HT-29 (cell line): ENCODE data around the gene YARS1. TPM values are rescaled to one million over a fixed set of nuclear protein-coding genes. Genes with fewer than 3 reads are reported as not detected.
A peak's percentile ranks its signal among the peaks of the same experiment; 100 is the strongest.
"Not testable (repeated sequence)": the region's sequence is repeated elsewhere in the genome, so short reads cannot be mapped to it uniquely, and the experiment has no call there.

Experiments
- DNase-seq: peaks from one replicate; pipeline ENCODE4 v3.0.0-alpha.2; 2015; ENCODE audit warnings: low spot score
- total RNA-seq: library from RNA; depleted of rRNA; stranded (reverse); fragments of >200 nt; shearing (Covaris generic); gene quantifications from 2 replicates; pipeline ENCODE4 v1.2.3, GENCODE V29; 2014

Gene YARS1
- total RNA-seq, 1 experiment from 2014 or later, result 154 TPM

DNA sequence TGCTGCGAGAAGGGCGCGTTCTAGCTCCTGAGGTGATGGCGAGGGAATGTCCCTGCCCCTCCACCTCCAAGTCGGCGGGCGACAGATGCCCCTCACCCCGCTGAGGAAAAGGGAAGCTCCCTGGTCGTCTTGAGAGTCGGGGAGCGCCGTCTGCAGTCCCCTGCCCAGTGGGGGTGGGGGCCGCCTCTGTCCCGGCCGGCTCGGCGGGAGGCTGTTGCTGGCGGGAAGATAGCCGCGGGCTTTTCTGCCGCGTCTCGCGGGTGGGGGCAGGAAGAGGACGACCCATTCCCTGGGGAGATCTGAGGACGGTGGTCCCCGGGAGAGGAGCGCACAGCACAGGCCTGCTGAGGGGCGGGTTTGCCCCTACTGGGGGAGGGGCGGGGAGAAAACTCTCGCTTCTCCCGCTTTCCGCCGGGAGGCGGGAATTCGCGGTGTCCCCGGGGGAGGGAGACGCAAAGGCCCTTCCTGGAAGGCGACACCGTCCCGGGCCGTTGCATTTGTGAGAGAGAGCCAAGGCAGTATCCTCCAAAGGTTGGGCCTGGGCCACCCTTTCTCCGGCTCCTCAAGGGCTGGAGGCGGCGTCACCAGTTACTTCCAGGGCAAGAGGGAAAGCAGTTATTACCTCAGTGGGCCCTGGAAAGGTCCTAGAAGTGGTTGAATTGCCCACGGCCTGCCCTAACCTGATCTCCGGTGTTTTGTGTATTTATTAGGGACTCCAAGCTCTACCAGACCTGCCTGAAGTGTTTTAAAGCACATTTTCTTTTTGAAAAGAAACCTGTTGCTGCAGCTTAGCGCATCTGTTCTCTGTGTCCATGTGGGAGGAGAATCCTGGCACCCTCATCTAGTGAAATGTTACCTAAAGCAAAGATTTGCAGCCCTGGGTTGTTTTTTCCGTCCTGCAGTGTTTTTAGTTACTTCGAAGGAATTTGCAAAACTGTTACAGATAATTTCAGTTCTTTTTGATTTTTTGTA lies 943 bp upstream of the YARS1 start:
- DNase-seq, result peak; percentile 58

DNA sequence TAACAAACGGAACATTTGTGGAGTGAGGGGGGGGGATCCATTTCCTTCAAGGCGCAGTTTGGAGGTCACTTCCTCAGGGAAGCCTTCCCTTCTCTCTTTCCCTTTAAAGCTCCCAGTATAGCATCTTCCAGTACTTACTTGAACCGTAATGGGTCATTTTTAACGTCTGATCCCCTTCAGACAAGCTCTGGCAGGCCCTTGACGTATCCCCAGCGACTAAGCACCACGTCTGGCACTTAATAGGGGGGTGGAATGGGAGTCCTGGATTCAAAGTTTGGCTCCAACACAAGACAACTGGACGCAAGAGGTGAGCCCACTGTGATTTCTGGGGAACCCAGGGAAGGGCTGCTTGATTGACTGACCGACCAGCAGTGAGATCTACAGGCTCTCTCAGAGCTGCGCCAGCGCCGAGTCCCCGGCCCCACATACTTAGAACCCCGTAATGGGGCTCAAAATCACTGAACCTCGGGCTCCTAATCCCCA lies 441 bp downstream of the YARS1 start:
- DNase-seq, result peak; percentile 65

DNA sequence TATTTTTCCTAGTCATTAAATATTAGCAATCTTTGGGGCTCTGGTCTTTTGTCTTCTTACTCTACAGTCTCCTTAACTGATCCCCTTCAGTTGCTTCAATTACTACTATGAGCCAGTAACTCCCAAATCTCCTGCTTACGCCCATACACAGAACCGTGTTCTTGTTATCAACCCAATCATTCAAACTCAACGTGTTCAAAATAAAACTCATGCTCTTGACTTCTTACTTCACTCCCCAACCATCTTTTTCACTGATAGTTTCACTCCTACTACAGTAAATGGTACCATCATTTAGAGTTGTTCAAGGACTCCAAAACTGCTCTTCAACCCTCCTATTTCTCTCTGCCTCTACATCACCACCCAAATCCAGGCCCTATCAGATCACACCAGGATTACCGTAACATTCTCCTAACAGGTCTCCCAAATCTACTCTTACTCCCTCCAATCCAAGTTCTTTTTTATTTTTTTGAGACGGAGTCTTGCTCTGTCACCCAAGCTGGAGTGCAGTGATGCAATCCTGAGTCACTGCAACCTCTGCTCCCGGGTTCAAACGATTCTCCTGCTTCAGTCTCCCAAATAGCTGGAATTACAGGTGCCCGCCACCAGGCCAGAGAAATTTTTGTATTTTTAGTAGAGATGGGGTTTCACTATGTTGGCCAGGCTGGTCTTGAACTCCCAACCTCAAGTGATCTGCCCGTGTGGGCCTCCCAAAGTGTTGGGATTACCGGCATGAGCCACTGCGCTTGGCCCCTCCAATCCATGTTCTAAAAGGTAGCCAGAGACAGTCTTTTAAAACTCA lies 3.0 kb downstream of the YARS1 start:
- no peak for DNase-seq

DNA sequence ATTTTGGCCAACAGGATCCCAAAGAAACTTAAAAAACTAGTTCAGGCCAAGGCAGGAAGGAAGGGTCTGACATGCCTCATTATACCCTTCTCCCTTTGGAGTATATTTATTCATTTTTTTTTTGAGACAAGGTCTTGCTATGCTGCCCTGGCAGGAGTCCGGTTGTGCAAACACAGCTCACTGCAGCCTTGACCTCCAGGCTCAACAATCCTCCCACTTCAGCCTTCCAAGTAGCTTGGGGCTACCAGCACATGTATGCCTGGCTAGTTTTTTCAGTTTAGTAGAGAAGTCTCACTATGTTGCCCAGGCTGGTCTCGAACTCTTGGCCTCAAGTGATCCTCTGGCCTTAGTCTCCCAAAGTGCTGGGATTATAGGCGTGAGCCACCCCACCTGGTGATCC lies 5.2 kb downstream of the YARS1 start:
- DNase-seq, result no peak

DNA sequence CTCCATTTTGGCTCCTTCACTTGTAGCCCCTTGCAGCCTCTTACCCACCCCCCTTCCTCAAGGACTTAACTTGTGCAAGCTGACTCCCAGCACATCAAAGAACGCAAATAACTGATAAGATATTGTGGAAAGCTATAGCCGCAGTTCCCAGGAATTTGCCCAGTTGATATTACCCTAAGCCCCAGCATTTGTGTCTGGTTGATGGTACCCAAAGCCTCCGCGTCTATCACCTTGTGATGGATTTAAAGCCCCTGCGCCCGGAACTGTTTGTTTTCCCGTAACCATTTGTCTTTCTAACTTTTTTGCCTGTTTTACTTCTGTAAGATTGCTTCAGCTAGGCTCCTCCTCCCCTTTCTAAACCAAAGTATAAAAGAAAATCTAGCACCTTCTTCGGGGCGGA lies 5.9 kb downstream of the YARS1 start:
- no peak for DNase-seq

DNA sequence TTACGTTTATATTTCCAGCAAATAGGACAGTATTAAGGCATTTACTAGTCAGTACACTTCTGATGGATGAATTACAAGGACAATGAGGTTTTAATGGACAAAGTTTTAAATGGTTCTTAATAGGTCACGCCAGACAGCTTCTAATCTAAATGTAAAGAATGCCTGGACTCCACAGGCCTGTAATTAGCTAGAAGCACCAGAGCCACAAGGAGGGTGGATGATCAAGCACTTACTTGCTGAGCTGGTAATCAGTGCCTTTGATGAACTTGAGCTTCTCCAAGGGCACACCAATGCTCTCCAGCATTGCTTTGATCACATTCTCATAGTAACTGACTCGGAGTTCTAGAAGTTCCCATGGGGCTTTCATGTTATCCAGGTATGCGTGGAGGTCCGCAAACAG lies 6.8 kb downstream of the YARS1 start:
- DNase-seq, result no peak

DNA sequence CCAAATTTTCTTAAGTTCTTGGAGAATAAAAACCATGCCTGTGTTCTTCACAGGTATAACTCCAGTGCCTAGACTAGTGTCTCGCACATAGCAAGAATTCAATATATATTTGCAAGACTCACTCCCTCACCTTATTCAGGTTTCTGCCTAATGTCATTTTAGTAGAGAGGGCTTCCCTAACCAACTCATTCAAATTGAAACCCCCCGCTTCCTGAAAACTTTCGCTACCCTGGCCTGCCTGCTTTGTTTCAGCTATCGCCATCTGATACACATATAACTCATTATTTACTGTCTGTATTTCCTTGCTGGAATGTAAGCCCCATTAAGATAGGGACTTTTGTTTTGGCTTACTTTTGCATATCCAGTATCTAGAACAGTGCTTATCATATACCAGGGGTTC lies 8.6 kb downstream of the YARS1 start:
- no peak for DNase-seq

DNA sequence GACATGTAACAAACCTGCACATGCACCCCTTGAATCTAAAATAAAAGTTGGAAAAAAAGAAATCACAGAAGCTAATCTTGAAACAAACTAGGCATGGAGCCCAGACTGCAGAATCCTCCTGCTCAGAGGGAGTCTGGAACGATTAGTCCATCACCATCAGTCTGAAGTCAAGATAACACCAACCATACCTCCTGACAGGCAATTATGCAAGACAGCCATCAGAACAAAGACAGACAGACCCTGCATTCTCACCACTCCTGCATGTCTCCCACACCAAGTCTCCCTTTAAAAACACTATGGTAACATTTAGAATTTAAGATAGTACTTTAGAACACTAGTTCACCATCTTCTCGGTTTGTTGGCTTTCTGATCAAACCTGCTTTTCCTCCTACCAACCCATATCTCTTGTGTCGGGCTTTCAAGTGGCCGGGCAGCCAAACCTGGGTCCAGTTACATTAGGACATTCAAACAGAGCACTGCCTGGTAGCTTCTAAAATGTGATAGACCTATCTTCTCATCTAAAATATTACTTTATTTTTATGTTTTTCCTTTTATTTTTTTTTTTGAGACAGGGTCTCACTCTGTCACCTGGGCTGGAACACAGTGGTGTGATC lies 10.1 kb downstream of the YARS1 start:
- no peak for DNase-seq

DNA sequence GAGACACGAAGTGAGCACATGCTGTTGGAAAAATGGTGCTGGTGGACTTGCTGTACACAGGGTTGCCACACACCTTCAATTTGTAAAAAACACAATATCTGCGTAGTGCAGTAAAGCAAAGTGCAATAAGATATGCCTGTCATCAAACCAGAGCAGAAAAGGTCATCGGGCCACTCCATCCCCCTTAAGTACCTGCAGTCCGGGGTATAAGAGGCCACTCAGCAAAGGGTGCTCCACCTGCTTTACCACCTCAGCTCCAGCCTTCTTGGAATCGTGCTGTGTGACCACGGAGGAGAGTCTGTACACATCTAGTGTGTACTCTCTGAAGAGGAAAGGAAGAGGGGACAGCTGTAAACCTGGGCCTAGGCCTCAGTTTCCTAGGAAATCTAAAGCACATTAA lies 10.9 kb downstream of the YARS1 start:
- no peak for DNase-seq

DNA sequence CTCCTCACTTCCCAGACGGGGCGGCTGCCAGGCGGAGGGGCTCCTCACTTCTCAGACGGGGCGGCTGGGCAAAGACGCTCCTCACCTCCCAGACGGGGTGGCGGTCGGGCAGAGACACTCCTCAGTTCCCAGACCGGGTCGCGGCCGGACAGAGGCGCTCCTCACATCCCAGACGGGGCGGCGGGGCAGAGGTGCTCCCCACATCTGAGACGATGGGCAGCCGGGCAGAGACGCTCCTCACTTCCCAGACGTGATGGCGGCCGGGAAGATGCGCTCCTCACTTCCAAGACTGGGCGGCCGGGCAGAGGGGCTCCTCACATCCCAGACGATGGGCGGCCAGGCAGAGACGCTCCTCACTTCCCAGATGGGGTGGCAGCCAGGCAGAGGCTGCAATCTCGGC lies 12.7 kb downstream of the YARS1 start:
- not testable (repeated sequence) for DNase-seq

DNA sequence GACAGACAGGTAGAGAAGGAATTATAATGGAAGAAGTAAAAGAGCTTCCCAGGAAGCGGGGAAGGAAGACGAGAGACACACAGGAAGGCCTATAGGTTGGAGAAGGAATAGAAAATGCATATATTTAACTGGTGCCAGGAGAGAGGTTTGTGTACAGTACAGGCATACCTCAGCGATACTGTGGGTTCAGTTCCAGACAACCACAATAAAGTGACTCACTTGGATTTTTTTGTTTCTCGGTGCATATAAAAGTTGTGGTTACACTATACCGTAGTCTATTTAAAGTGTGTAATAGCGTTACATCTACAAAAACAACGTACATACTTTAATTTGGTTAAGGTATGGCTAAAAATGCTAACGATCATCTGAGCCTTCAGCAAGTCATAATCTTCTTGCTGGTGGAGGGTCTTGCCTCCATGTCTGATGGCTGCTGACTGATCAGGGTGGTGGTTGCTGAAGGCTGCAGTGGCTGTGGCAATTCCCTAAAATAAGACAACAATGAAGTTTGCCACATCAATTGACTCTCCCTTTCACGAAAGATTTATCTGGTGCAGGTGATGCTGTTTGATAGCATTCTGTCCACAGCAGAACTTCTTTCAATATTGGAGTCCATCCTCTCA lies 16.0 kb downstream of the YARS1 start:
- no peak for DNase-seq

DNA sequence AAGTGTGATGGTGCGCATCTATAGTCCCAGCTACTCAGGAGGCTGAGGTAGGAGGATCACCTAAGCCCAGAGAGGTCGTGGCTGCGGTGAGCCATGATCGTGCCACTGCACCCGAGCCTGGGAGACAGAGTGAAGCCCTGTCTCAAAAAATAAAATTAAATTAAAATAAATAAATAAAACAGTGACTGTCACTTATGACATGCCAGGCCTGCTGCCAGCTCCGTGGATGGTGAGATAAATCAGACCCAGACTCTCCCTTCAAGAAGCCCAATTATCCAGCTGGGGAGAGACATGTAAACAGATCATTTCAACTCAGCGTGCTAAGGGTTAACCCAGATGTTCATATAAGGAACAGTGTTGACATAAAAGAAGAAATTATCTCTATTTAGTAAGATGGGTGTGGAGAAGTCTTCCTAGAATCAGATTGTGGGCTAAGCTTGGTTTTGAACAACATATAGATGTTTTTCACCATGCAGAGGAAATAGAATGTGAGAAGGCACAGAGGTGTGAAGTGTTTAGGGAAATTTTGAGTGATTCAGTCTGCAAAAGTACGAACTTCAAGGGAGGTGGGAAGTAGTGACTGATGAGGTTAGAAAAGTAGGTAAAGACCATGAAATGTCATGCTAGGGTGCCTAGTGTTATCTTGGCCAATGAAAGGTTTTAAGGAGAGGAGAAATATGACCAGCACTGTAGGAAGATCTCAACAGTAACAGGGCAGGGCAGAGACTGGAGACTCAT lies 18.3 kb downstream of the YARS1 start:
- DNase-seq, result no peak

DNA sequence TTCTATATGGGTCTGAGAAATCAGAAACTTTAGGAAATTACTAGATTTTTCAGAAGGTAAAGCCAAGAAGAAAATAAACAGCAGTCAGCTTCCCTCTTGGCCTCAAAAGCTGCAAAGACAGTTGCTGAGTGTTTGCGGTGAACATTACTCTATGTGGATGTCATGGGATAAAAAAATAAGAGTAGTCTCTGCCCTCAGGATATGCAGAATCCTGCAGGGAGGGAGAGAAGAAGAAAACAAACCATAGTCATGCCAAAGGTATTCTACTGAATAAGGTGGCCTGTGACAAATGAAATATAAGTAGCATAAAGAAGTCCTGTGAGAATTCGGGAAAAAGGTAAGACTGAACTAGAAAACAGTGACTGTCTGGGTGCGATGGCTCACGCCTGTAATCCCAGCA lies 19.0 kb downstream of the YARS1 start:
- no peak for DNase-seq

DNA sequence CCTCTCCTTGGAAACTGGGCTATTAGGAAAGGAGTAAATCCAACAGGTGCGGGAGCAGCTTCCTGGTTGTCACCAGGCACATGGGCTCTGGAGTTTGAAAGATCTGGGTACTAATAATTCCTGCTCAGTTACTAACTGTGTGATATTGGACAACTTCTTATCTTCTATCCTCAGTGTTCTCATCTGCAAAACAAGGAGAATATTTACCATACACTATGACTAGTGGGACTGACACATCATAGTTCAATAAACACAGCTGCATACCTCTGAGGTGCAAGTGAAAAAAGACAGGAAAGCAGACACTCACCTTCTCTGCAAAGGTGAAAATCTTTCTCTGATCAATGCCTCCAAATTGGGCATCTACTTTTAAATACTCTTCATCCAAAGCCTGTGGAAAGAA lies 19.7 kb downstream of the YARS1 start:
- no peak for DNase-seq

DNA sequence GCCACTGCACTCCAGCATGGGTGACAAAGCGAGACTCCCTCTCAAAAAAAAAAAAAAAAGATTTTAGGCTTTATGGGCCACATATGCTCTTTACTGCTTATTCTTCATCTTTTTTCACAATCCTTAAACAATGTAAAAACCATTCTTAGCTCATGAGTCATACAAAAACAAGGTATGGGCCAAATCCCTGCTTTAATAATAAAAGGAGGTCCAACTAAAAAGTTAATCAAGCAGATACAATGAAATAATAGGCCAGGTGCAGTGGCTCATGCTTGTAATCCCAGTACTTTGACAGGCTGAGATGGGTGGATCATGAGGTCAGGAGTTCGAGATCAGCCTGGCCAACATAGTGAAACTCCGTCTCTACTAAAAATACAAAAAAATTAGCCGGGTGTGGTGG lies 21.4 kb downstream of the YARS1 start:
- not testable (repeated sequence) for DNase-seq

DNA sequence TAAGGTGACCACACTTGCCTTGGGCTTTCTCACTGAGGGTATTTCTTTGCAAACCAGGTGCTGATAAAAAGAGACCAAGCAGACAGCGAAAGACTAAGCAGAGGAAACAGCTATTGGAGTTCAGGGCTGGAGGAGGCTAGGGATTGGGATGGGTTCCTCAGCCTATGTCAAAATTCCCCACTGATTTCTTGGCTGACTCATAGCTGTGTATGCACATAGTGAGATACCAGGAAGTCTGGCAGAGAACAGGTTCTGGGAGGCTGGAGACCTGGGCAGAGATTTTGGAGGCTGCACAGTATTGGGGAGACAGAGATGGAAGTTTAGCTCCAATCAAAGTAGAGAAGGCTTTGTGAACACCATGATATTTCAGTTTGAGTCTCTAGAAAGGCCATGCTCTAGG lies 25.3 kb downstream of the YARS1 start:
- no peak for DNase-seq

DNA sequence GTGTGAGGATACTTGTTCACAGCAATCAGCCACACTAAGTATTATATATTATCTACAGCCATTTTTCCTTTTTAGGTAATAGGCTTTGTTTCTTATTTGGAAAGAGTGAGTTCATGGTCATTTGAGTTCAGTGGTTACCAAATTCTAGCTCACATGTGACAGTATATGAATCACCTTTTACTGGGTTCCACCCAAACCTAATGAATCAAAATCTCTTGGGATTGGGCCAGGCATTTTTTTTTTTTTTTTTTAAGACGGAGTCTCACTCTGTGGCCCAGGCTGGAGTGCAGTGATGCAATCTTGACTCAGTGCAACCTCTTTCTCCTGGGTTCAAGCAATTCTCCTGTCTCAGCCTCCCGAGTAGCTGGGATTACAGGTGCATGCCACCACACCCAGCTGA lies 27.8 kb downstream of the YARS1 start:
- not testable (repeated sequence) for DNase-seq

DNA sequence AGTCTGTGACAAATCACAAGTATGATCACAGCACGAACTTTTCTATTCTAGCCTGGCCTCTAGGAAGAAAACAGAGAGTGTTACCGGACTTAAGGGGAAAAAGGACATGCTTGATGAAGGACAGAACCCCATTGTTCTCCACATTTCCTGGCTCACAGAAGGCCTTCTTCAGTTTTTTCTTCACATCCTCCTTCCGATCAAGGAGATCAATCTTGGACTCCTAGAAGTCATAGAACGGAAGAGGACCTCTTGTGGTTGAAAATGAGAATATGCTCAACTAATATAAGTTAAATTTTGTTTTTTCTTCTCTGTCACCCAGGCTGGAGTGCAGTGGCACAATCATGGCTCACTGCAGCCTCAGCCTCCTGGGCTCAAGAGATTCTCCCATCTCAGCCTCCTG lies 30.3 kb downstream of the YARS1 start:
- DNase-seq, result peak; percentile 50

DNA sequence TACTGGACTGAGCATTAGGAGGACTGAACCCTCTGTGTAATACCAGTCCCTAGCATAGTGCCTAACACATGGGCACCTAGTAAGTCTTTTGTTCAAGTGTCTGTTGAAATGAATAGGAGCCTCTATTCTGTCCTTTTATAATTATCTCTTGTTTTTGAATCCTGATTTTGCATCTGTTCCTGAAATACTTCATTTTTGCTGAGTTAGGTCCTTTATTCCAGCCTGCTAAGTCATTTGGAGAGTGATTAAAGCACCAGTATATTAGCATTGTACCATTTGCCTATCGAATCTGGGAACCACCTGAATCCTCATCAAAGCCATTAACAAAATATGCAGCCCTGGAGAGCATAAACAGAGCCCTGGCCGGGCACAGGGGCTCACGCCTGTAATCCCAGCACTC lies 32.3 kb downstream of the YARS1 start:
- DNase-seq, result no peak

DNA sequence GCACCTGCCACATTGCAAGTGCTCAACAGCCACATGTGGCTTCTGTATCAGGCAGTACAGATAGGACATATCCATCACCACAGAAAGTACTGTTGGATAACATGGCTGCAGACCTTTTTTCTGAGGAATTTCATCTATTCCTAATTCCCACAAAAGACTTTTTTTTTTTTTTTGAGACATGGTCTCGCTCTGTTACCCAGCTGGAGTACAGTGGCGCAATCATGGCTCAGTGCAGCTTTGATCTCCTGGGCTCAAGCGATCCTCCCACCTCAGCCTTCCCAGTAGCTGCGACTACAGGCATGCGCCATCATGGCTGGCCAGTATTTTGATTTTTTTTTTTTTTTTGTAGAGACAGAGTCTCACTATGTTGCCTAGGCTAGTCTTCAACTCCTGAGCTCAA lies 33.3 kb downstream of the YARS1 start:
- no peak for DNase-seq

DNA sequence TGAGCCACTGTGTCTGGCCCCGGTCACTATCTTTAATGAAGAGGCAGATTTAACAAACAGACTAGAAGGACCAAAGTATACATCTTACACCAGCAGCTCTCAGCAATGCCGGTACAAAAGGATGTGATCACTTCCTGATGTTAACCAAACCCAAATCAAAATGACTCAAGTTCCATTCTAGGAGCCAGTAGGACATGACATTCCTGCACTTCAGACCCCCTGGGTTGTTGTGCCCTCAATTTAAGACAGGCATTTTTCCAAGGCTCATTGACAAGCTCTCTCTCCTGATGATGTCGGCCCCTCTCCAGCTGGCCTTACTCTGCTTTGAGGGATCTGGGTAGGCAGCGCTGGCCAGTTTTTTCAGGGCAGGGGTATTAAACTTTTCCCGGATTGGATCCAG lies 35.1 kb downstream of the YARS1 start:
- DNase-seq, result no peak
